Stimulated activated CD4-positive, alpha-beta T cell treated with anti-CD3 and anti-CD28 coated beads, Interleukin-1b, Interleukin-23, amount 100 ng/mL, for 24 hours (primary cell): ENCODE results near the gene SGPL1.
"Not testable (repeated sequence)": the region's sequence is repeated elsewhere in the genome, so short reads cannot be mapped to it uniquely, and the experiment has no call there.

Experiments used
- DNase-seq, 4 experiments: peaks; one replicate each; pipeline ENCODE4 v3.0.0-alpha.2; 2020; ENCODE audit warnings: low read depth in 4 of 4, low spot score in 1 of 4

SGPL1 gene

GRCh38 chr10:70840836-70841235, 25.1 kb downstream of the SGPL1 start:
- no peak for DNase-seq

GRCh38 chr10:70843333-70843732, 27.6 kb downstream of the SGPL1 start:
- DNase-seq = no peak

- DNase-seq = no peak
These were observed 28.2 kb downstream of the SGPL1 start for GRCh38 chr10:70843776-70844489.

- DNase-seq = no peak
These were observed 29.5 kb downstream of the SGPL1 start for GRCh38 chr10:70845256-70845655.

GRCh38 chr10:70845816-70846215, 30.1 kb downstream of the SGPL1 start:
- no peak for DNase-seq

- no peak for DNase-seq
These were observed 31.0 kb downstream of the SGPL1 start for GRCh38 chr10:70846795-70847194.

GRCh38 chr10:70847659-70848360, 32.1 kb downstream of the SGPL1 start:
- no peak for DNase-seq

GRCh38 chr10:70849582-70850016, 33.9 kb downstream of the SGPL1 start:
- no peak for DNase-seq

- DNase-seq = no peak
These were observed 34.3 kb downstream of the SGPL1 start for GRCh38 chr10:70850097-70850496.

- DNase-seq = no peak
These were observed 36.1 kb downstream of the SGPL1 start for GRCh38 chr10:70851597-70852475.

GRCh38 chr10:70853038-70853437, 37.3 kb downstream of the SGPL1 start:
- DNase-seq = no peak

GRCh38 chr10:70853457-70853856, 37.7 kb downstream of the SGPL1 start:
- no peak for DNase-seq

GRCh38 chr10:70856454-70856853, 40.7 kb downstream of the SGPL1 start:
- DNase-seq = no peak

- DNase-seq = no peak
These were observed 43.0 kb downstream of the SGPL1 start for GRCh38 chr10:70858759-70859158.

- not testable (repeated sequence) for DNase-seq
These were observed 45.9 kb downstream of the SGPL1 start for GRCh38 chr10:70861495-70862197.

- DNase-seq = no peak
These were observed 47.9 kb downstream of the SGPL1 start for GRCh38 chr10:70863470-70864160.

GRCh38 chr10:70864935-70865334, 49.2 kb downstream of the SGPL1 start:
- DNase-seq = no peak

- no peak for DNase-seq
These were observed 50.7 kb downstream of the SGPL1 start for GRCh38 chr10:70866424-70866823.

- no peak for DNase-seq
These were observed 56.5 kb downstream of the SGPL1 start for GRCh38 chr10:70872291-70872690.

GRCh38 chr10:70874061-70874460, 58.3 kb downstream of the SGPL1 start:
- no peak for DNase-seq
